CD4-positive, alpha-beta T cell treated with Interleukin-4 for 4 hours (primary cell): ENCODE data around the gene FGD6.

Source experiments
- DNase-seq: peaks from one replicate; pipeline ENCODE4 v3.0.0-alpha.2; 2020

The FGD6 gene

DNA sequence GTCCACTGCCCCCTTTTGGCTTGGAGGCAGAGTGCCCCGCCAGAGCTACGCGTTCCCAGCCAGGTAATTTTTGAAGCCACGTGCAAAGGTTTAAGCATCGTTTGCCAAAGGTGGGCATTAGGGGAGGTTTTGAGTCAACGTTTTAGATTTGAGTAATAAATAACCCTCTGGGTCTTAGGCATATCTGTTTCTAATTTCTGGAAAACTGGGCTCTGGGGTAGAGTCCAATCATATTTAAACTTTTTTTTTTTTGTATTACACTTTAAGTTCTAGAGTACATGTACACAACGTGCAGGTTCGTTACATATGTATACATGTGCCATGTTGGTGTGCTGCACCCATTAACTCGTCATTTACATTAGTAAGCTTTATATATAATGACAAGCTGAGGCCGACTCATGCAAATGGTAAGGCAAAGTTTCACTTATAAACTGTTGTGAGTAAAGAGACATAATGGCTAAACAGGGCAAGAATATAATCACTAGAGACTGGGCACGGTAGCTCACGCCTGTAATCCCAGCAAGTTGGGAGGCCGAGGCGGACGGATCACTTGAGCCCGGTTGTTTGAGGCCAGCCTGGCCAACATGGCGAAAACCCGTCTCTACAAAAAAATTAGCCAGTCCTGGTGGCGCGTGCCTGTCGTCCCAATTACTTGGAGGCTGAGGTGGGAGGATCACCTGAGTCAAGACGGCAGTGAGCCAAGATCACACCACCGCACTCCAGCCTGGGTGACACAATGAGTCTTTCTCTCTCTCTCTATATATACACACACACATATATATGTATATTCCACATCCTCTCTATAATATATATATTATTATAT is 143.4 kb downstream of the FGD6 start:
- DNase-seq = no peak

DNA sequence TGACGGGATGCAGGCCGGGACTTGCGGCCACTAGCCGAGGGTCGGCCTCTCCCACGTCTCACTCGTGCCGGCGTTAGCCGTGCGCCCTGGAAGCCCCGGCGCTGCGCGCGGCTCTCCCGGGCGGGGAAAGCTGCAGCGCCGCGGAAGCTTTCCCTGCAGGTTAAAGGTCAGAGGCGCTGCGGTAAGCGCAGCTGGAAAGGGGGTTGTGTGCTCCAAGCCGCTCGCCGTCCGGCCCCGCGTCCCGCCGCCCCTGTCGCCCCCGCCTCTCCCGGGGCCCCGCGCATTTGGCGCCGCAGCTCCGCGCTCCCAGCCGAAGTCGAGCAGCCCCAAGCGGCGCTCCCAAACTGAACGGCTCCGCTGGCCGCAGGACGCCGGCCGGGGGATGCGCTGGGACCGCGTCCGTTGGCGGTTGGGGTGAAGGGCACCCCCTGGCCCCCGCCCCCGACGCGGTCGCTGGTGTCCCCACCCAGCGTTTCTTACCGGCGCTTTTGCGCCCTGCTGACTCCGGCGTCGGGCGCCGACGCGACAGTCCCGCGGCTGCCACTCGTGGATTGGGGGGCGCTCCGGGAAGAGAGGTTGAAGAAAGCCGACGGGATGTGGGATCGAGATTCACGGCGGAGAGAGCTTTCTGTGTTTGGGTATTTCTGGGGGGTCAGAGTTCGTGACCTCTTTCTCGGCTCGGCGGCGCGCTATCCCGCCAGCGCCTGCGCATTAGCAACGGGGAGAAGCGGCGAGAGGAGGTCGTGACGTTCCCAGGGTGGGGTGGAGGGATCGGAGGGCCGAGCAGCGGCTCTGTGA is 144.2 kb downstream of the FGD6 start, which contains the start of gene NR2C1:
TSS of gene NR2C1 (minus strand) at position 719 of the 798 bp plus-strand sequence. CDS start 6,234 bp downstream, outside the sequence.
- peak; percentile 95 for DNase-seq

DNA sequence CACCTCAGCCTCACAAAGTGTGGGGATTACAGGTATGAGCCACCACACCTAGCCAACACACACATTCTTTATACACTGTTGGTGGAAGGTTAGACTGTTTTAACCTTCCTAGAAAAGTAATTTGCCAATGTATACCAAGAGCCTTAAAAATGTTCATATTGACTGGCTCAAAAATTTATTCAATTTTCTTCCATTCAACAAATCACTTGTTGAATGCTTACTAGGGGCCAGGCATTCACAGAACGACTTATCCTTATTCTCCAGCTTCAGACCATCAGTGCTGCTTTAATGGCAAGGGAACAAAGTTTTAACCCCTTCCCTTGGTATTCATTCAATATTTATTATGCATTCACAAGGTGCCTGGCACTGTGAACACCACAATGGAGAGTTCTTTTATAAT is 146.9 kb downstream of the FGD6 start:
- DNase-seq = no peak

DNA sequence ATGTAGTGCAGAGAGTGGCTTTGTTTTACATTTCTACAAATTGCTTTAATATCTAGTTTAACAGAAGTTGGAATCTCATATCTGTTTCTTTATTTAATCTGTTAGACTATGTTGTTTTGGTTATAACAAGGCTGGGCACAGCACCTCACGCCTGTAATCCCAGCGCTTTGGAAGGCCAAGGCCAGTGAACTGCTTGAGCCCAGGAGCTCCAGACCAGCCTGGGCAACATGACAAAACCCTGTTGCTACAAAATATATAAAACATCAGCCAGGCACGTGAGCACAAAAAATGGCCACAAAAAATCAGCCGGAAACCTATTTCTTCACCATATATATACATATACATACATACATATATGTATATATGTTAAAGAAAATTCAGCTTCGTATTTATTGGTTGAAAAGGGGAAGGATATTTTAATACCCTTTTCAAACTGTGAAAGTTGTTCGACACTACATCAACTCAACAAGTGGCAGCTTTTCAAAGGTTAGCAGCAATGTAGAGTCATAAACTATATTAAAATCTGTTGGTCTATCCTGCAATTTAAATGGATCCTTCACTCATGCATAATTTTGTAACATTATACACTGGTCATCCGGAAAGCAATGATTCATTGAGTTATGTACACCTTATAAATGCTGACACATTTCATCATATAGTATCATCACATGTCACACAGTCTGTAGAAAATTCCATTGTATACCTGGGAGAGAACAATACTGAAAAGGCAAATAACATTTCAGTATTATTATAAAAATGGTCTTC is 151.0 kb downstream of the FGD6 start:
- DNase-seq = no peak

DNA sequence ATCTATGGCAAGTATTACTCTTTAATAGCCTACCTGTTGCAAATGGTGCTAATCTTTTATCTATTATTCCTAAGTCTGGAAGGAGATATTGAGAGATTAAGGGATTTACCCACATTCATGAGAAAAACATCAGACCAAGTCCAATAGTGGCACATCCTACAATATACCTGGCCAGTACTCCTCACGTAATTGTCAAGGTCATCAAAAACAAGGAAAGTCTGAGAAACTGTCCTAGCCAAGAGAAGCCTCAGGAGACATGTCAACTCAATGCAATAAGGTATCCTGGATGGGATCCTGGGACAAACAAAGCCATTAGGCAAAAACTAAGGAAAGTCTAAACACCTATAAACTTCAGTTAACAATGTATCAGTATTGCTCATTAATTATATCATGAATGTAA is 156.3 kb downstream of the FGD6 start:
- no peak for DNase-seq

DNA sequence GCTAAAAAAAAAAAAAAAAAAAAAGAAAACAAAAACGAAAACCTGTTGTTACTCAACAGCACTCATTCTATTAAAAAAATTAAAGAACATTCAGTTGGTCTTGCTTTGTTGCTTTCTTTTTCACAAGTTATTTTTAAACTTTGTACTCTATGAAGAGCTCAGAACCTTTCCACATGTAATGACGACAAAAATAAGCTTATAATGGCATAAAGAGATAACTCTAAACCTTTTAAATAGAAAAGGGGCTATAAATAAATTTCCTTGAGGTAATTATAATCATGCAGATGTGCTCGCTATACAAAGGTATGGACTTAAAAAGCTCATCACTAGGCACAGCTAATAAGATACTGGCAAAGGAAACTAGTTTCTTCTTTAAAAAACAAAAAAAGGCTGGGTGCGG is 157.3 kb downstream of the FGD6 start:
- DNase-seq = no peak

DNA sequence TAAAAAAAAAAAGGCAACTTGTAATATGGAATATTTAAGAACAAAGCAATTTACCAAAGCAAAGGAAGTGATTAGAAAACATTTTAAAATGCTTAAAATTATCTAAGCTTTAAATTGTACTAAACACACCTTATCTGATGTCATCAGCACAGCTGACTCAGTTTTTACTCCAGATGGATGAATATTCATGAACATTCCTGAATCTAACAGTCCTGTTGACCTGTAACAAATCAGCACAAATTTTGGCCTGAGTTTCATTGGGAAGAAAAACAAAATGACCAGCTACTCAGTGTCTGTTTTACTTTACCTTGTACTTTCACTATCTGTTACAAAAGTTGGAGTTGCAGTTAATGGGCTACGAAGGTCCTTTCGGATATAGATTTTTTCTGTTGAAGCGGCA is 159.8 kb downstream of the FGD6 start:
- no peak for DNase-seq

DNA sequence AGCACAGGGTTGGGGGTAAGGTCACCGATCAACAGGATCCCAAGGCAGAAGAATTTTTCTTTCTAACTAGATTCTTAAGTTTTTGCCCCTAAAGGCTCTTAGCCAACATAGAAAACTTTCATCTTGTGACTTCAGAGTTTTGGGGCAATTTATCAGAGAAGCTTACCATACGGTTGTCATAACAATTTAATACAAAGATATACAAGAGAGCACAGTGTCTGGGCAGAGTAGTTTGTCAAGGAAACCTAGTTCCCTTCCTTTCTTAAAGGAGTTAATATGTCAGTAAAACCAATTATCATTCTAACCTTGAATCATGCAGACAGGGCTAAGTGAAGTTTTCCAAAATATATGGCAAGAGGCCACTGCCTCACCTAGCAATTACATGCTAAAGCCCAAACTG is 162.2 kb downstream of the FGD6 start:
- no peak for DNase-seq

DNA sequence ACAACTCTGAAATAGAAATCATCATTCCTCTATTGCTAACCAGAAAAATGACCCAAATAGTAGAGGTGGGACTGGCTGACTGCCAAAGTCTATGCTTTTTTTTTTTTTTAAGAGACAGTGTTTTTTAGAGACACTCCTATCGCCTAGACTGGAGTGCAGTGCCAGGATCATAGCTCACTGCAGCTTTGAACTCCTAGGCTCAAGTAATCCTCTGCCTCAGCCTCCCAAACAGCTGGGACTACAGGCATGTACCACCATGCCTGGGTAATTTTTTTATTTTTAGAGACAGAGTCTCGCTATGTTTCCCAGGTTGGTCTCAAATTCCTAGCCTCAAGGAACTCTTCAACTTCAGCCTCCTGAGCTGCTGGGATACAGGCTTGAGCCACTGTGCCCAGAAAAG is 163.1 kb downstream of the FGD6 start:
- DNase-seq = no peak

DNA sequence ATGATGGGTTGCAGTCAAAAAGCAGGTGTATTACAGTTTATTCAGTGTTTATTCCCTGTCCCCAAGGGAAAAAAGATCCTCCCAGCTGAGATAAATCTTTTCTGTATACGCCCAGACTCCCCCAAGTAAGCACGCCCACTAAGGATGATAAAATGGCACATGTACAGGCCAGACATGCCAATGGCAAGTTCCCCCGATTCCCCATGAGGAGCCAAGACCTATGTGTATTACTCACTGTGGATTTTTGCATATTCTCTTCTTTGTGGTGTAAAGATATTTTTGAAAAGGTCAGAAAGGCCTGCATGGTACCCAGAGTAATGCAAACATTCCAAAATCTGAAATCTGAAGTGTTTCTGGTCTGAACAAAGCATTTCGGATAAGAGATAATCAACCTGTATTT is 166.0 kb downstream of the FGD6 start:
- no peak for DNase-seq

DNA sequence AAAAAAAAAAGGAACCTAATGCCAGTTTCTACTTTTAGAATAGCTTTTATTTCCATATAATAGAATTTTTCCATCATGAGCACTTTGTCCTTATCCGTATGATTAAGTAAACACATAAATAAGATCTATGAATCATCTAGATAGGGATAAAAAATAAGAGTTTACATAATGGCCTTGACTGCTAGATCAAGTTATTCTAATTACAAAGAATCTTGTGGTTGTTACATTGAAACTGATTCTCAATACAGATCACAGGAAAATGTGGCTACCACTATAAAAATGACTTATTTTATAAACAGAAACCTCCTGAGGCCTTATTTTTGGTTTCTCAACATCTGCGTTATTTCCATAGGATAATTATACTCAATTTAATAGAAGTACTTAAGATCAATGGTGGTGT is 179.4 kb downstream of the FGD6 start:
- DNase-seq = no peak

DNA sequence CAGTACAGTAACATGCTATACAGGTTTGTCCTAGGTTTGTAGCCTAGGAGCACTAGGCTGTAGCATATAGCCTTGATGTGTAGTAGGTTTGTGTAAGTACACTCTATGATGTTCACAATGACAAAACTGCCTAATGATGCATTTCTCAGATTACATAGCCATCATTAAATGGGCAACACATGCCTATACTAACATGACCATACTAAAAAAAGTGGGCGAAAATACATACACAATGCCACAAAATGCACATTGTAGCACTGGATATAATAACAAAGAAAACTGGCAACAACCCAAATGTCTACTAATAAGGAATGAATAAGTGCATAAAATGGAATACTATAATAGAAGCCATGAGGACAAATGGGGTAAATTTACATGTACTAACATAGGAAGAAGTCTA is 182.5 kb downstream of the FGD6 start:
- DNase-seq = no peak
